OCI-LY7 (cell line): Measurements from ENCODE around the gene DHRSX. TPM values are rescaled to one million over a fixed set of nuclear protein-coding genes. Genes with fewer than 3 reads are reported as not detected.
"Not testable (repeated sequence)": the region's sequence is repeated elsewhere in the genome, so short reads cannot be mapped to it uniquely, and the experiment has no call there.

Source experiments
- BruUV-seq: library from RNA; stranded (reverse); fragments of 400-500 nt; replicated peaks from 2 replicates; lab custom pipeline; 2021; lab: Mats Ljungman, UMichigan
- CTCF ChIA-PET: fragments of 300-600 bp; sonication (Branson Sonifier 250); formaldehyde crosslinking; loops from one replicate; lab custom pipeline; 2022; ENCODE audit warnings: antibody characterized with exemption; ENCODE audit not compliant: unreplicated experiment; lab: Charles Lee
- POLR2A ChIA-PET: fragments of 300-600 bp; sonication (Branson Sonifier 250); formaldehyde crosslinking; loops from one replicate; lab custom pipeline; 2022; ENCODE audit warnings: antibody characterized with exemption; lab: Charles Lee
- DNase-seq: peaks from one replicate; pipeline ENCODE4 v3.0.0-alpha.2; 2015; ENCODE audit warnings: low spot score
- H2AFZ ChIP-seq: fragments of 200-600 bp; sonication (generic), shearing (Covaris generic); 2 replicates; pipeline ENCODE4 v1.6.1; 2014; ENCODE audit warnings: mild to moderate bottlenecking, antibody characterized with exemption, low read length, moderate library complexity
- H3K27ac ChIP-seq: fragments of 200-600 bp; sonication (generic); 2 replicates; pipeline ENCODE4 v1.5.1; 2014; ENCODE audit warnings: mixed run types, low read depth, mild to moderate bottlenecking, moderate library complexity, low read length, inconsistent platforms; ENCODE audit not compliant: poor library complexity, severe bottlenecking
- H3K36me3 ChIP-seq: fragments of 200-600 bp; sonication (generic); 2 replicates; pipeline ENCODE4 v1.6.1; 2014; ENCODE audit warnings: mild to moderate bottlenecking, antibody characterized with exemption, low read length, moderate library complexity, mixed read lengths; ENCODE audit not compliant: insufficient read depth
- H3K4me1 ChIP-seq: fragments of 200-600 bp; sonication (generic); 2 replicates; pipeline ENCODE4 v1.5.1; 2014; ENCODE audit warnings: mild to moderate bottlenecking, low read length; ENCODE audit not compliant: insufficient read depth, poor library complexity, severe bottlenecking
- H3K4me2 ChIP-seq: fragments of 200-600 bp; sonication (generic); 2 replicates; pipeline ENCODE4 v1.6.1; 2014; ENCODE audit warnings: mild to moderate bottlenecking, low read length
- H3K4me3 ChIP-seq: fragments of 200-600 bp; sonication (generic); 2 replicates; pipeline ENCODE4 v1.5.1; 2014; ENCODE audit warnings: mild to moderate bottlenecking, low read depth, low read length; ENCODE audit not compliant: poor library complexity, severe bottlenecking
- H3K79me2 ChIP-seq: fragments of 200-600 bp; sonication (generic); 2 replicates; pipeline ENCODE4 v1.6.1; 2016; ENCODE audit warnings: low read depth, mild to moderate bottlenecking, low read length, moderate library complexity, mixed read lengths; ENCODE audit not compliant: insufficient read depth
- H3K9me2 ChIP-seq: fragments of 200-600 bp; sonication (generic); 2 replicates; pipeline ENCODE4 v1.6.1; 2016; ENCODE audit warnings: mild to moderate bottlenecking, low read length, mixed read lengths; ENCODE audit not compliant: insufficient read depth
- H3K9me3 ChIP-seq: fragments of 200-600 bp; sonication (generic); 2 replicates; pipeline ENCODE4 v1.6.1; 2014; ENCODE audit warnings: mild to moderate bottlenecking, mixed run types, low read length, mixed read lengths
- H4K20me1 ChIP-seq: fragments of 200-600 bp; sonication (generic); 2 replicates; pipeline ENCODE4 v1.6.1; 2014; ENCODE audit warnings: mild to moderate bottlenecking, antibody characterized with exemption, low read length, moderate library complexity, mixed read lengths; ENCODE audit not compliant: insufficient read depth
- CTCF ChIP-seq: fragments of 200-600 bp; sonication (generic); conservative IDR thresholded peaks from 2 replicates; pipeline ENCODE4 v1.5.1; 2014; ENCODE audit warnings: mild to moderate bottlenecking, antibody characterized with exemption, low read length, moderate library complexity, mixed read lengths
- EZH2phosphoT487 ChIP-seq: fragments of 200-600 bp; sonication (generic); IDR thresholded peaks from 2 replicates; pipeline ENCODE4 v1.6.1; 2018; ENCODE audit warnings: low read depth, borderline replicate concordance, mild to moderate bottlenecking, mixed run types, antibody characterized with exemption, low read length, moderate library complexity, mixed read lengths
- intact Hi-C: fragments of 100-400 bp; cut with micrococcal nuclease; formaldehyde crosslinking; loops from one replicate; pipeline ENCODE4 v1.10.0; 2022; ENCODE audit not compliant: unreplicated experiment
- total RNA-seq, 2 experiments: library from RNA; depleted of rRNA in 1 of 2; stranded (reverse); fragments of >200 nt in 1 of 2; shearing (Covaris generic) in 1 of 2; gene quantifications; 2 replicates each; pipeline ENCODE4 v1.2.3, GENCODE V29; 2014 to 2022

Gene DHRSX
- total RNA-seq, 2 experiments from 2014 or later = 25.2 to 30.9 TPM

- no peaks in the 10 kb centered on the region for H3K9me2 ChIP-seq
- no peaks in the 10 kb centered on the region for H3K36me3 ChIP-seq
- DNase-seq = no peak
- no peak for TF ChIP-seq EZH2phosphoT487
- TF ChIP-seq CTCF = no peak
- H3K27ac ChIP-seq = no peak overlapping the region
- H3K4me1 ChIP-seq = no peaks in the 10 kb centered on the region
- POLR2A ChIA-PET = no interaction called here
- intact Hi-C loops = no loop called here
- H3K9me3 ChIP-seq = no peaks in the 10 kb centered on the region
- H3K4me3 ChIP-seq = no peak overlapping the region
- peaks cover 8% of the 10 kb centered on the region; the same call in 1 of the 2 replicates for H3K79me2 ChIP-seq
- no TSS peak for BruUV-seq
- CTCF ChIA-PET = no interaction called here
- H2AFZ ChIP-seq = no peak overlapping the region
- H3K4me2 ChIP-seq = no peak overlapping the region
- H4K20me1 ChIP-seq = no peaks in the 10 kb centered on the region
Observed at GRCh38 chrX:2471641-2472040, 29.1 kb downstream of the DHRSX start.

DNA sequence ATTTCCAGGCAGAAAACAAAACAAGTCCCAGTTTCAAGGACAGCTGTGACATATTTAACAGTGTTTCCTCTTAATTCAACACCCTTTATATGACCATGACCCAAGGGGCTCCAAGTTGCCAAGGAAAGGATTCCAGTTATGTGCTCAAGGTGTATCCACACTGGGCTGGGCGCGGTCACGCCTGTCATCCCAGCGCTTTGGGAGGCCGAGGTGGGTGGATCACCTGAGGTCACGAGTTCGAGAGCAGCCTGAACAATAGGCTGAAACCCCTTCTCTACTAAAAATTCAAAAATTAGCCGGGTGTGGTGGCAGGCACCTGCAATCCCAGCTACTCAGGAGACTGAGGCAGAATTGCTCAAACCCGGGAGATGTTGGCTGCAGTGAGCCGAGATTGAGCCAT lies 29.6 kb downstream of the DHRSX start:
- H4K20me1 ChIP-seq, H3K9me3 ChIP-seq: not testable (repeated sequence)

GRCh38 chrX:2469852-2470251 lies 30.9 kb downstream of the DHRSX start:
- H3K4me3 ChIP-seq, BruUV-seq, H3K36me3 ChIP-seq, H3K27ac ChIP-seq, POLR2A ChIA-PET, H3K9me2 ChIP-seq, CTCF ChIA-PET, H4K20me1 ChIP-seq, H2AFZ ChIP-seq, intact Hi-C loops, H3K4me1 ChIP-seq, H3K9me3 ChIP-seq, H3K79me2 ChIP-seq, DNase-seq, H3K4me2 ChIP-seq: not testable (repeated sequence)

More for the DNA sequence above, 29.6 kb downstream of the DHRSX start:
- H3K4me1 ChIP-seq, intact Hi-C loops, BruUV-seq, H3K9me2 ChIP-seq, H3K36me3 ChIP-seq, H3K79me2 ChIP-seq, CTCF ChIA-PET, H3K4me2 ChIP-seq, H3K4me3 ChIP-seq, DNase-seq, H3K27ac ChIP-seq, POLR2A ChIA-PET, H2AFZ ChIP-seq: not testable (repeated sequence)

- Histone ChIP-seq H3K4me1 (no peaks in the 10 kb centered on the region), H3K27ac (no peak overlapping the region), H3K4me2 (no peak overlapping the region), H2AFZ (no peak overlapping the region), H3K9me2 (no peaks in the 10 kb centered on the region), H3K79me2 (peaks cover 8% of the 10 kb centered on the region; the same call in 1 of the 2 replicates), H4K20me1 (no peaks in the 10 kb centered on the region), H3K4me3 (no peak overlapping the region), H3K36me3 (no peaks in the 10 kb centered on the region), H3K9me3 (no peaks in the 10 kb centered on the region)
- intact Hi-C loops = no loop called here
- POLR2A ChIA-PET = no interaction called here
- CTCF ChIA-PET = no interaction called here
- TF ChIP-seq CTCF = no peak
- no peak for TF ChIP-seq EZH2phosphoT487
- BruUV-seq = no TSS peak
- DNase-seq = no peak
Observed at GRCh38 chrX:2469196-2469685, 31.5 kb downstream of the DHRSX start.
